SK-N-SH (cell line): ENCODE results near the gene PLEKHH1. TPM values are rescaled to one million over a fixed set of nuclear protein-coding genes. Genes with fewer than 3 reads are reported as not detected.

Source experiments
- CTCF ChIA-PET: fragments of 300-600, 350-600 bp; formaldehyde crosslinking; extraction: SDS; loops from one replicate; lab custom pipeline; 2021; lab: Yijun Ruan, JAX
- POLR2A ChIA-PET: fragments of 350-600 bp; sonication (Branson Sonifier 250); formaldehyde crosslinking; extraction: SDS; loops from one replicate; lab custom pipeline; 2020; ENCODE audit warnings: antibody characterized with exemption, inconsistent platforms; lab: Yijun Ruan, JAX
- DNase-seq: peaks from one replicate; pipeline ENCODE4 v3.0.0; 2012
- H2AFZ ChIP-seq: fragments of 200-600 bp; sonication (generic); 2 replicates; pipeline ENCODE4 v1.8.1; 2016; ENCODE audit warnings: antibody characterized with exemption, mild to moderate bottlenecking, low read depth
- H3F3A ChIP-seq: fragments of 200-600 bp; sonication (generic); replicated peaks from 2 replicates; pipeline ENCODE3; 2016; ENCODE audit warnings: antibody characterized with exemption, mild to moderate bottlenecking; ENCODE audit not compliant: insufficient read depth
- H3K27ac ChIP-seq, 2 experiments: fragments of 200-500 bp in 1 of 2; fragments of 200-600 bp in 1 of 2; sonication (Bioruptor generic) in 1 of 2; sonication (generic), shearing (Covaris generic) in 1 of 2; 2 replicates each; pipeline versions ENCODE4 v1.5.1 to v1.6.1; 2014 to 2016; ENCODE audit warnings: low read depth in 2 of 2, inconsistent platforms in 1 of 2, low read length in 1 of 2, mild to moderate bottlenecking in 1 of 2, mixed read lengths in 1 of 2
- H3K27me3 ChIP-seq: fragments of 200-600 bp; sonication (generic), shearing (Covaris generic); 2 replicates; pipeline ENCODE4 v1.6.1; 2016; ENCODE audit warnings: mixed run types; ENCODE audit not compliant: insufficient read depth
- H3K36me3 ChIP-seq, 2 experiments: fragments of 200-500 bp in 1 of 2; fragments of 200-600 bp in 1 of 2; sonication (Bioruptor generic) in 1 of 2; sonication (generic) in 1 of 2; replicated peaks in 1 of 2; 2 replicates each; pipeline versions ENCODE3 to v1.5.1; 2014 to 2016; ENCODE audit warnings: low read length in 1 of 2, mild to moderate bottlenecking in 1 of 2; ENCODE audit not compliant: insufficient read depth in 2 of 2, control insufficient read depth in 1 of 2
- H3K4me1 ChIP-seq, 2 experiments: fragments of 200-500 bp in 1 of 2; fragments of 200-600 bp in 1 of 2; sonication (Bioruptor generic) in 1 of 2; sonication (generic), shearing (Covaris generic) in 1 of 2; 2 replicates each; pipeline versions ENCODE4 v1.5.1 to v1.6.1; 2014 to 2016; ENCODE audit warnings: low read depth in 1 of 2, low read length in 1 of 2, mixed run types in 1 of 2; ENCODE audit not compliant: insufficient read depth in 2 of 2, control insufficient read depth in 1 of 2
- H3K4me2 ChIP-seq: fragments of 200-600 bp; sonication (generic), shearing (Covaris generic); 2 replicates; pipeline ENCODE4 v1.6.1; 2017; ENCODE audit warnings: mixed run types
- H3K4me3 ChIP-seq, 2 experiments: fragments of 200-500 bp in 1 of 2; fragments of 200-600 bp in 1 of 2; sonication (Bioruptor generic) in 1 of 2; sonication (generic), shearing (Covaris generic) in 1 of 2; 2 replicates each; pipeline versions ENCODE4 v1.5.1 to v1.8.1; 2014 to 2016; ENCODE audit warnings: low read depth in 2 of 2, inconsistent platforms in 1 of 2, low read length in 1 of 2, mild to moderate bottlenecking in 1 of 2, mixed read lengths in 1 of 2, moderate library complexity in 1 of 2
- H3K79me2 ChIP-seq: fragments of 200-600 bp; sonication (generic); 2 replicates; pipeline ENCODE4 v1.8.1; 2017; ENCODE audit warnings: mild to moderate bottlenecking; ENCODE audit not compliant: insufficient read depth
- H3K9ac ChIP-seq: fragments of 200-600 bp; sonication (generic); 2 replicates; pipeline ENCODE4 v1.6.1; 2017; ENCODE audit warnings: mixed run types
- H3K9me2 ChIP-seq: fragments of 200-600 bp; sonication (generic); 2 replicates; pipeline ENCODE4 v1.6.1; 2017; ENCODE audit warnings: mixed run types
- H3K9me3 ChIP-seq: fragments of 200-600 bp; sonication (generic); 2 replicates; pipeline ENCODE4 v1.6.1; 2017; ENCODE audit warnings: mixed run types, mild to moderate bottlenecking, moderate library complexity
- H4K20me1 ChIP-seq: fragments of 200-600 bp; sonication (generic); 2 replicates; pipeline ENCODE4 v1.6.1; 2017; ENCODE audit warnings: mild to moderate bottlenecking, mixed run types; ENCODE audit not compliant: insufficient read depth
- FOSL2 ChIP-seq: IDR thresholded peaks from 2 replicates; pipeline ENCODE4 v1.4.0; 2012; ENCODE audit warnings: low read depth, mild to moderate bottlenecking, moderate library complexity, borderline replicate concordance
- FOXJ3 ChIP-seq: sonication (generic); formaldehyde crosslinking; IDR thresholded peaks from 2 replicates; pipeline ENCODE4 v1.5.1; 2020; ENCODE audit warnings: mild to moderate bottlenecking, missing genetic modification reagents
- GABPA ChIP-seq: IDR thresholded peaks from 2 replicates; pipeline ENCODE4 v1.4.0; 2012; ENCODE audit warnings: low read depth, mild to moderate bottlenecking
- MEF2A ChIP-seq: IDR thresholded peaks from 2 replicates; pipeline ENCODE4 v1.4.0; 2012; ENCODE audit warnings: low read depth, borderline replicate concordance
- MXI1 ChIP-seq: IDR thresholded peaks from 2 replicates; pipeline ENCODE4 v1.6.1; 2012; ENCODE audit warnings: mild to moderate bottlenecking, low read depth, low read length, improper control_type of control experiment
- NFIC ChIP-seq: IDR thresholded peaks from 2 replicates; pipeline ENCODE4 v1.4.0; 2012; ENCODE audit warnings: borderline replicate concordance
- NRF1 ChIP-seq: IDR thresholded peaks from 2 replicates; pipeline ENCODE4 v1.6.1; 2012; ENCODE audit warnings: low read depth, mild to moderate bottlenecking, low read length
- PBX3 ChIP-seq: IDR thresholded peaks from 2 replicates; pipeline ENCODE4; 2012
- RAD21 ChIP-seq: IDR thresholded peaks from 2 replicates; pipeline ENCODE4 v1.6.1; 2012; ENCODE audit warnings: mild to moderate bottlenecking, low read length
- RCOR1 ChIP-seq: fragments of 150-350 bp; IDR thresholded peaks from 2 replicates; pipeline ENCODE4 v1.6.1; 2017; ENCODE audit warnings: antibody characterized with exemption, low read length
- RFX5 ChIP-seq: IDR thresholded peaks from 2 replicates; pipeline ENCODE4 v1.6.1; 2012; ENCODE audit warnings: mild to moderate bottlenecking, improper control_type of control experiment, low read length
- SMC3 ChIP-seq: IDR thresholded peaks from 2 replicates; pipeline ENCODE4 v1.6.1; 2012; ENCODE audit warnings: low read depth, low read length, improper control_type of control experiment
- YY1 ChIP-seq: IDR thresholded peaks from 2 replicates; pipeline ENCODE4 v1.4.0; 2012; ENCODE audit warnings: low read depth, mild to moderate bottlenecking
- WGBS: methylation state at CpG from one replicate; pipeline ENCODE4 v1.1.6; 2017; ENCODE audit warnings: low lambda C conversion rate; 5-methylcytosine and 5-hydroxymethylcytosine counted together
- polyA plus RNA-seq, 3 experiments: library from polyadenylated mRNA; depleted of rRNA; stranded (reverse); fragments of >200 nt; gene quantifications; 2 replicates each; pipeline ENCODE4 v1.2.3, GENCODE V29; 2012
- TF ChIP-seq, protein P1 (sequence below): IDR thresholded peaks from 2 replicates; pipeline ENCODE4 v1.6.1; 2012; ENCODE audit warnings: mild to moderate bottlenecking, low read depth, low read length, moderate library complexity
- TF ChIP-seq, protein P2 (sequence below): IDR thresholded peaks from 2 replicates; pipeline ENCODE4 v1.4.0; 2012; ENCODE audit warnings: low read depth

The PLEKHH1 gene
- polyA plus RNA-seq, 1 of the 3 experiments (the other 2 are of a cell fraction) = 1.6 TPM

- H3K27me3 ChIP-seq = no peaks in the 10 kb centered on the region
- no peak overlapping the region for H2AFZ ChIP-seq
- H3K9ac ChIP-seq = no peak overlapping the region
- DNase-seq = no peak
- H3K79me2 ChIP-seq = no peaks in the 10 kb centered on the region
- H3K9me2 ChIP-seq = no peaks in the 10 kb centered on the region
- no peak overlapping the region for H3K4me3 ChIP-seq
- CTCF ChIA-PET = interaction anchor here (0.6 to 24.4 kb wide), 10 partner anchors 14 to 163 kb away, joined by 4 to 319 read pairs (median 20); no protein-coding TSS in a partner anchor
- H3K4me1 ChIP-seq = no peaks in the 10 kb centered on the region; a peak in 1 of 4 replicates
- no peaks in the 10 kb centered on the region for H3K9me3 ChIP-seq
- no peak overlapping the region for H3K4me2 ChIP-seq
- no peak overlapping the region for H3K27ac ChIP-seq
- H3F3A ChIP-seq = no peaks in the 10 kb centered on the region
- WGBS = 73% methylated on average over 4 of the region's 4 CpGs
- POLR2A ChIA-PET = no interaction called here
- TF ChIP-seq GABPA (no peak), NRF1 (no peak)
- no peaks in the 10 kb centered on the region for H3K36me3 ChIP-seq
- H4K20me1 ChIP-seq = no peaks in the 10 kb centered on the region
Observed at GRCh38 chr14:67569651-67570290, 36.7 kb downstream of the PLEKHH1 start.

DNA sequence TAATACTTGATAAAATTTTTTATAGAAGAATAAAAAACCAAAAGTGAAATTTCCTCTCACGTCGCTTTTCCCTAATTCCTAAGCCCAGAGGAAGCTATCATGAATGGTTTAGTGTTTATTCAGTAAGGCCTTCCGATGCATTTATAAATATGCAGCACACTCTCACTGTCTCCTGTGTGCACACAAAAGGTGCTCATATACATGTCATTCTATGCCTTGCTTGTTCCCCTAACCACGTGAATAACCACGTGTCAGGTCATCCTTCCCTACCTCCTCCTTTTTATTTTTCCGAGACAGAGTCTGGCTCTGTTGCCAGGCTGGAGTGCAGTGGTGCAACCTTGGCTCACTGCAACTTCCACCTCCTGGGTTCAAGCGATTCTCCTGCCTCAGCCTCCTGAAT lies 37.4 kb downstream of the PLEKHH1 start:
- no peaks in the 10 kb centered on the region for H4K20me1 ChIP-seq
- H3K79me2 ChIP-seq = no peaks in the 10 kb centered on the region
- H3K9me2 ChIP-seq = no peaks in the 10 kb centered on the region
- 86% methylated on average over 7 of the region's 7 CpGs for WGBS
- no peak overlapping the region for H3K4me3 ChIP-seq
- no peaks in the 10 kb centered on the region for H3K9me3 ChIP-seq
- H3F3A ChIP-seq = no peaks in the 10 kb centered on the region
- DNase-seq = no peak
- H3K27me3 ChIP-seq = no peaks in the 10 kb centered on the region
- no peak overlapping the region for H3K4me2 ChIP-seq
- ChIA-PET CTCF (interaction anchor here (0.7 to 24.4 kb wide), 33 partner anchors 14 to 187 kb away, joined by 3 to 319 read pairs (median 9); partner anchors contain the start of genes ARG2, PIGH and PLEKHH1), POLR2A (no interaction called here)
- H2AFZ ChIP-seq = no peak overlapping the region
- H3K4me1 ChIP-seq = no peaks in the 10 kb centered on the region; a peak in 1 of 4 replicates
- no peaks in the 10 kb centered on the region for H3K36me3 ChIP-seq
- no peak overlapping the region for H3K9ac ChIP-seq
- H3K27ac ChIP-seq = no peak overlapping the region
- no peak for TF ChIP-seq NFIC

DNA sequence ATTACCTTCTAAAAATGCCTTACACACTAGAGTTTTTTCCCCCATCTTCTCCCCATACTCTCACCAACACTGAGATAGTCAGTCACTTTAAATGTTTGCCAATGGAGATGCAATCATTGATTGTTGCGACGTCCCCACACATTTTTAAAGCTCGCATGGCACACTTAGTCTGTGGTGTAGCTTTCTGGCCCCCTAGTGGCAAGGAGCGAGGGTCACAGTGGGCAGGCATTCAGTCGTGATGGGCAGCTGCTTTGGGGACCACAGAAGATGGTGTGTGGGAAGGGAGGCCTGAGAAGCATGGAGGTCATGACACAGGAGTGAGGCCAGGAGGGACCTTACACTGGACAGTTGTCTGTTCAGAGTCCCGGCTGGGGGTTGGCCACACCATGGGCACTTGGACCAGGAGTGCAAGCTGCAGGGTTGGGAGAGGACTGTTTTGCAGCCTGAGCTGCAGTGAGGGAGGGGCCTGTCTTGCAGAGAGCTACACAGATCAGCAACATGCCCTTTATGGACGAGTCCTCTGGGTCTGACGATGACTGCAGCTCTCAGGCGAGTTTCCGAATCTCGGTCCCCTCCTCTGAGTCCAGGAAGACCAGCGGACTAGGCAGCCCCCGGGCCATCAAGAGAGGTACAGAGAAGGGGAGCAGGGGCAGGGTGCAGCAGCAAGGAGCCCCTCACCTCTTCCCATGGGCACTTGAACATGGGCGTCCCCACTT lies 38.3 kb downstream of the PLEKHH1 start:
- no peaks in the 10 kb centered on the region for H3K9me3 ChIP-seq
- no peaks in the 10 kb centered on the region for H3K36me3 ChIP-seq
- H2AFZ ChIP-seq = no peak overlapping the region
- no peak overlapping the region; a peak in 1 of 4 replicates for H3K4me3 ChIP-seq
- H3K9me2 ChIP-seq = no peaks in the 10 kb centered on the region
- H3K9ac ChIP-seq = no peak overlapping the region
- ChIA-PET CTCF (interaction anchor here (0.6 to 24.4 kb wide), 58 partner anchors 9 to 1212 kb away, joined by 3 to 319 read pairs (median 6); partner anchors contain the start of genes ARG2, PIGH, PLEK2 and PLEKHH1), POLR2A (interaction anchor here (1.0 to 1.2 kb wide), 2 partner anchors 143 to 145 kb away, joined by 3 read pairs; no protein-coding TSS in a partner anchor)
- no peaks in the 10 kb centered on the region for H3F3A ChIP-seq
- no peak overlapping the region for H3K27ac ChIP-seq
- no peak overlapping the region for H3K4me2 ChIP-seq
- peak; percentile 85 for DNase-seq
- no peaks in the 10 kb centered on the region for H3K27me3 ChIP-seq
- H3K4me1 ChIP-seq = no peaks in the 10 kb centered on the region; a peak in 1 of 4 replicates
- no peaks in the 10 kb centered on the region for H3K79me2 ChIP-seq
- no peaks in the 10 kb centered on the region for H4K20me1 ChIP-seq
- WGBS = 19% methylated on average over 9 of the region's 14 CpGs
- TF ChIP-seq PBX3 (peak; percentile 59), FOSL2 (no peak), RCOR1 (no peak), FOXJ3 (CRISPR knock-in tag) (no peak), RFX5 (no peak), MXI1 (no peak), YY1 (no peak), SMC3 (peak; percentile 95), RAD21 (peak; percentile 87), MEF2A (no peak)
- TF ChIP-seq, protein P1, sequence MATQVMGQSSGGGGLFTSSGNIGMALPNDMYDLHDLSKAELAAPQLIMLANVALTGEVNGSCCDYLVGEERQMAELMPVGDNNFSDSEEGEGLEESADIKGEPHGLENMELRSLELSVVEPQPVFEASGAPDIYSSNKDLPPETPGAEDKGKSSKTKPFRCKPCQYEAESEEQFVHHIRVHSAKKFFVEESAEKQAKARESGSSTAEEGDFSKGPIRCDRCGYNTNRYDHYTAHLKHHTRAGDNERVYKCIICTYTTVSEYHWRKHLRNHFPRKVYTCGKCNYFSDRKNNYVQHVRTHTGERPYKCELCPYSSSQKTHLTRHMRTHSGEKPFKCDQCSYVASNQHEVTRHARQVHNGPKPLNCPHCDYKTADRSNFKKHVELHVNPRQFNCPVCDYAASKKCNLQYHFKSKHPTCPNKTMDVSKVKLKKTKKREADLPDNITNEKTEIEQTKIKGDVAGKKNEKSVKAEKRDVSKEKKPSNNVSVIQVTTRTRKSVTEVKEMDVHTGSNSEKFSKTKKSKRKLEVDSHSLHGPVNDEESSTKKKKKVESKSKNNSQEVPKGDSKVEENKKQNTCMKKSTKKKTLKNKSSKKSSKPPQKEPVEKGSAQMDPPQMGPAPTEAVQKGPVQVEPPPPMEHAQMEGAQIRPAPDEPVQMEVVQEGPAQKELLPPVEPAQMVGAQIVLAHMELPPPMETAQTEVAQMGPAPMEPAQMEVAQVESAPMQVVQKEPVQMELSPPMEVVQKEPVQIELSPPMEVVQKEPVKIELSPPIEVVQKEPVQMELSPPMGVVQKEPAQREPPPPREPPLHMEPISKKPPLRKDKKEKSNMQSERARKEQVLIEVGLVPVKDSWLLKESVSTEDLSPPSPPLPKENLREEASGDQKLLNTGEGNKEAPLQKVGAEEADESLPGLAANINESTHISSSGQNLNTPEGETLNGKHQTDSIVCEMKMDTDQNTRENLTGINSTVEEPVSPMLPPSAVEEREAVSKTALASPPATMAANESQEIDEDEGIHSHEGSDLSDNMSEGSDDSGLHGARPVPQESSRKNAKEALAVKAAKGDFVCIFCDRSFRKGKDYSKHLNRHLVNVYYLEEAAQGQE = no peak
- TF ChIP-seq, protein P2, sequence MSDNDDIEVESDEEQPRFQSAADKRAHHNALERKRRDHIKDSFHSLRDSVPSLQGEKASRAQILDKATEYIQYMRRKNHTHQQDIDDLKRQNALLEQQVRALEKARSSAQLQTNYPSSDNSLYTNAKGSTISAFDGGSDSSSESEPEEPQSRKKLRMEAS = no peak
